HG03064 (cell line): ENCODE results near the gene RCOR1.

Experiments
- ATAC-seq: cut with Tn5 transposase; IDR thresholded peaks from one replicate; pipeline ENCODE4 v1.9.1; 2021; ENCODE audit warnings: low read depth; ENCODE audit not compliant: unreplicated experiment

Gene RCOR1

GRCh38 chr14:102667703-102668102, 75.3 kb downstream of the RCOR1 start:
- ATAC-seq: no peak

- ATAC-seq: no peak
These were observed 75.9 kb downstream of the RCOR1 start for GRCh38 chr14:102668291-102668873.

GRCh38 chr14:102671410-102671809, 79.0 kb downstream of the RCOR1 start:
- no peak for ATAC-seq

- no peak for ATAC-seq
These were observed 80.0 kb downstream of the RCOR1 start for GRCh38 chr14:102672410-102672960.

GRCh38 chr14:102675396-102675795, 82.9 kb downstream of the RCOR1 start:
- no peak for ATAC-seq

- no peak for ATAC-seq
These were observed 85.9 kb downstream of the RCOR1 start for GRCh38 chr14:102678394-102678793.

GRCh38 chr14:102683399-102684297, 91.2 kb downstream of the RCOR1 start:
- no peak for ATAC-seq

GRCh38 chr14:102684298-102684663, 91.8 kb downstream of the RCOR1 start:
- no peak for ATAC-seq

GRCh38 chr14:102686196-102686801, 93.8 kb downstream of the RCOR1 start:
- ATAC-seq: no peak

GRCh38 chr14:102688290-102688689, 95.8 kb downstream of the RCOR1 start:
- no peak for ATAC-seq

GRCh38 chr14:102690509-102691286, 98.2 kb downstream of the RCOR1 start:
- no peak for ATAC-seq

- ATAC-seq: no peak
These were observed 99.3 kb downstream of the RCOR1 start for GRCh38 chr14:102691763-102692162.

- no peak for ATAC-seq
These were observed 99.9 kb downstream of the RCOR1 start for GRCh38 chr14:102692334-102692733.

GRCh38 chr14:102693006-102693755, 100.7 kb downstream of the RCOR1 start:
- ATAC-seq: no peak

GRCh38 chr14:102694530-102695166, 102.2 kb downstream of the RCOR1 start:
- no peak for ATAC-seq

- no peak for ATAC-seq
These were observed 102.7 kb downstream of the RCOR1 start for GRCh38 chr14:102695167-102695555.

GRCh38 chr14:102696332-102696731, 103.9 kb downstream of the RCOR1 start:
- no peak for ATAC-seq

- ATAC-seq: no peak
These were observed 104.5 kb downstream of the RCOR1 start for GRCh38 chr14:102696856-102697495.

GRCh38 chr14:102697501-102697900, 105.1 kb downstream of the RCOR1 start:
- ATAC-seq: no peak
